OCI-LY1 (cell line): ENCODE results near the gene ATP9B.

ENCODE experiments used
- EZH2 ChIP-seq: fragments of 200-600 bp; sonication (generic), shearing (Covaris generic); IDR thresholded peaks from 2 replicates; pipeline ENCODE4 v1.8.0; 2017; ENCODE audit warnings: borderline replicate concordance, mixed run types, mild to moderate bottlenecking, antibody characterized with exemption, low read length, moderate library complexity, mixed read lengths
- TF ChIP-seq, protein P1 (sequence below): fragments of 200-600 bp; sonication (generic), shearing (Covaris generic); IDR thresholded peaks from 2 replicates; pipeline ENCODE4 v1.5.1; 2017; ENCODE audit warnings: mild to moderate bottlenecking, antibody characterized with exemption, low read length, moderate library complexity, mixed read lengths

DNA sequence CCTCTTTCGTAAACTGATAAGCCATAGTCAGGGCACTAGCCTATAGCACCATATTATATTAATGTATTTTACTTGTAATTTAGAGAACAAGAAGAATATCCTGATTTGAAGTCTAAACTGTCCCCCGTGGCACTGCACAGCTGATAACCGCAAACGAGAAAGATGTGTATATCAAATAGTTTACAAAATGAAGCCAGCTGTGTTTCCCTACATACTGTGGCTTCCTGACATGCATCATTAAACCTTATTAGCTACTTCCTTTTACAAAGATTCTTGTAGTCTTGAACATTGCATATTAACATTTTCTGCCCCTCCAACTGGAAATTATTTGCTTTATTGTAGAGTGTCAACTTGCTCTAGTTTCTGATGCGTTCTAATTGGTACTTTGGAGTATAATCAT lies 173.1 kb downstream of the ATP9B start:
- TF ChIP-seq, protein P1, sequence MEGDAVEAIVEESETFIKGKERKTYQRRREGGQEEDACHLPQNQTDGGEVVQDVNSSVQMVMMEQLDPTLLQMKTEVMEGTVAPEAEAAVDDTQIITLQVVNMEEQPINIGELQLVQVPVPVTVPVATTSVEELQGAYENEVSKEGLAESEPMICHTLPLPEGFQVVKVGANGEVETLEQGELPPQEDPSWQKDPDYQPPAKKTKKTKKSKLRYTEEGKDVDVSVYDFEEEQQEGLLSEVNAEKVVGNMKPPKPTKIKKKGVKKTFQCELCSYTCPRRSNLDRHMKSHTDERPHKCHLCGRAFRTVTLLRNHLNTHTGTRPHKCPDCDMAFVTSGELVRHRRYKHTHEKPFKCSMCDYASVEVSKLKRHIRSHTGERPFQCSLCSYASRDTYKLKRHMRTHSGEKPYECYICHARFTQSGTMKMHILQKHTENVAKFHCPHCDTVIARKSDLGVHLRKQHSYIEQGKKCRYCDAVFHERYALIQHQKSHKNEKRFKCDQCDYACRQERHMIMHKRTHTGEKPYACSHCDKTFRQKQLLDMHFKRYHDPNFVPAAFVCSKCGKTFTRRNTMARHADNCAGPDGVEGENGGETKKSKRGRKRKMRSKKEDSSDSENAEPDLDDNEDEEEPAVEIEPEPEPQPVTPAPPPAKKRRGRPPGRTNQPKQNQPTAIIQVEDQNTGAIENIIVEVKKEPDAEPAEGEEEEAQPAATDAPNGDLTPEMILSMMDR: no peak
- no peak for TF ChIP-seq EZH2
